Naive thymus-derived CD4-positive, alpha-beta T cell (primary cell): Measurements from ENCODE around the gene TTC39C. TPM values are rescaled to one million over a fixed set of nuclear protein-coding genes. Genes with fewer than 3 reads are reported as not detected.

Experiments used
- ATAC-seq: fragments of 150-1000 bp; cut with Tn5 transposase; 2 replicates; pipeline ENCODE4 v1.10.0; 2021; ENCODE audit warnings: mild to moderate bottlenecking, moderate library complexity
- CTCF ChIA-PET: fragments of 350-600 bp; sonication (Branson Sonifier 250); formaldehyde crosslinking; loops from one replicate; lab custom pipeline; 2021; ENCODE audit warnings: antibody characterized with exemption; lab: Charles Lee
- POLR2A ChIA-PET: fragments of 350-600 bp; sonication (Branson Sonifier 250); formaldehyde crosslinking; loops from one replicate; lab custom pipeline; 2021; ENCODE audit warnings: antibody characterized with exemption, inconsistent platforms; lab: Charles Lee
- DNase-seq, 9 donors: peaks; one replicate each; pipeline versions ENCODE4 v3.0.0 to v3.0.0-alpha.2; 2020 to 2022; ENCODE audit warnings: mixed read lengths in 1 of 9
- H3K27ac ChIP-seq: one replicate; pipeline ENCODE4 v1.7.0; 2013; ENCODE audit warnings: mild to moderate bottlenecking, low read depth, low read length, moderate library complexity
- H3K27me3 ChIP-seq, 2 donors: one replicate each; pipeline ENCODE4 v1.7.0; 2013; ENCODE audit warnings: low read length in 2 of 2, mild to moderate bottlenecking in 2 of 2, moderate library complexity in 2 of 2; ENCODE audit not compliant: control insufficient read depth in 2 of 2, insufficient read depth in 2 of 2
- H3K36me3 ChIP-seq, 3 experiments: 1 replicate in 2 of 3; 2 replicates in 1 of 3; pipeline ENCODE4 v1.7.0; 2013; ENCODE audit warnings: low read length in 3 of 3, mild to moderate bottlenecking in 3 of 3, moderate library complexity in 1 of 3; ENCODE audit not compliant: insufficient read depth in 3 of 3, control insufficient read depth in 2 of 3
- H3K4me1 ChIP-seq, 2 donors: one replicate each; pipeline ENCODE4 v1.7.0; 2013; ENCODE audit warnings: low read length in 2 of 2, mild to moderate bottlenecking in 2 of 2, moderate library complexity in 1 of 2; ENCODE audit not compliant: control insufficient read depth in 2 of 2, insufficient read depth in 2 of 2
- H3K4me3 ChIP-seq: 2 replicates; pipeline ENCODE4 v1.7.0; 2013; ENCODE audit warnings: mild to moderate bottlenecking, low read length
- H3K9me3 ChIP-seq, 3 experiments: 1 replicate in 2 of 3; 2 replicates in 1 of 3; pipeline ENCODE4 v1.7.0; 2013; ENCODE audit warnings: low read length in 3 of 3; ENCODE audit not compliant: control insufficient read depth in 2 of 3
- H3K27ac Mint-ChIP-seq, 9 donors: one replicate each; pipeline ENCODE4 v1.8.0; 2020 to 2022; ENCODE audit warnings: mixed read lengths in 9 of 9, mild to moderate bottlenecking in 8 of 9, moderate library complexity in 5 of 9, inconsistent platforms in 2 of 9
- H3K27me3 Mint-ChIP-seq, 5 donors: one replicate each; pipeline ENCODE4 v1.8.0; 2021 to 2022; ENCODE audit warnings: mixed read lengths in 5 of 5, mild to moderate bottlenecking in 1 of 5
- H3K36me3 Mint-ChIP-seq, 5 donors: one replicate each; pipeline ENCODE4 v1.8.0; 2020 to 2022; ENCODE audit warnings: mixed read lengths in 5 of 5, mild to moderate bottlenecking in 3 of 5, inconsistent platforms in 1 of 5
- H3K4me1 Mint-ChIP-seq, 7 donors: one replicate each; pipeline ENCODE4 v1.8.0; 2020 to 2022; ENCODE audit warnings: mixed read lengths in 7 of 7, mild to moderate bottlenecking in 3 of 7, inconsistent platforms in 1 of 7
- H3K4me3 Mint-ChIP-seq, 10 donors: one replicate each; pipeline ENCODE4 v1.8.0; 2020 to 2022; ENCODE audit warnings: mild to moderate bottlenecking in 10 of 10, mixed read lengths in 10 of 10, moderate library complexity in 6 of 10, inconsistent platforms in 2 of 10
- H3K9me3 Mint-ChIP-seq, 11 donors: one replicate each; pipeline ENCODE4 v1.8.0; 2020 to 2022; ENCODE audit warnings: mixed read lengths in 11 of 11, mild to moderate bottlenecking in 4 of 11, inconsistent platforms in 1 of 11, moderate library complexity in 1 of 11
- intact Hi-C, 2 donors: fragments of 100-400 bp; cut with micrococcal nuclease; formaldehyde crosslinking; loops; one replicate each; pipeline ENCODE4 v1.15.1; 2023
- polyA plus RNA-seq, 2 donors: library from polyadenylated mRNA; unstranded; fragments of 300-500 nt; fragmentation: Illumina TruSeq; gene quantifications; one replicate each; pipeline ENCODE4 v1.2.3, GENCODE V29; 2021
- total RNA-seq, 6 experiments: library from RNA in 5 of 6; stranded (reverse) in 5 of 6; gene quantifications; 1 replicate in 5 of 6; 2 replicates in 1 of 6; pipeline ENCODE4 v1.2.3 and lab custom pipeline; 2021 to 2026

TTC39C gene
- total and polyA plus RNA-seq, 7 experiments from 2014 or later = 51.4 to 98.8 (median 87.7) TPM

DNA sequence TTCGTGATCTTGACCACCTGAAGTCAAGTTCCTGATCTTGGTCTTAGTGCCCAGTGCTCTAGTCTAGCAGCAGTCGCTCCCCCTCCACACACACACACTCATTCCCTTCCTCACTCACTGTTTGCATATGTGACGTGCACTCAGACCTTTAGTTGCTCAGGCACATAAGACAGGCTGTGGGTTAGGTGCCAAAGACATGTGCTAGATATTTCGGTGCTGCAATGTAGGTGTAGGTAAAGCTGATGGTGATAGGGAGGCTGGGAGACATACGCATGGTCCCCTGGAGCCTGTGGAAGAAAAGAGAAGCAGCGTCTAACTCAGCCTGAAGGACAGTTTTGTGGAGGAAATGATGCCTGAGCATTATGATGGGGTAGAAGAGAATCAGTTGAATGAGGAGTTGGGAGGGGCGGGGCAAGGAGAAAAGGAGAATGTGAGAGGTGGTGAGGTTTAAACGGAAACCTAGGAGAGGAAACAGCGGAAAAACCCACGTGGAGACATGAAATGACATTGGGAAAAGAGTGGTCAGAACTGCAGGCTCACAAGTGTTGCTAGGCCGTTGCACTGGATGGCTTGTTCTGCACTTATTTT, 3.8 kb downstream of the TTC39C start:
- DNase-seq (no peak), ATAC-seq (no peak)
- peak overlapping the region; percentile 63 to 97 (median 75) for H3K4me3 Mint-ChIP-seq
- peaks cover 68 to 84% (median 74%) of the 10 kb centered on the region in 7 donors for H3K4me1 Mint-ChIP-seq
- CTCF ChIA-PET = no interaction called here
- POLR2A ChIA-PET = interaction anchor here (1.2 kb wide), 1 partner anchor 11 kb away, joined by 3 read pairs; no protein-coding TSS in a partner anchor
- intact Hi-C loops = loop anchor here (2.0 to 10.0 kb wide), 8 partner anchors 34 to 954 kb away; no protein-coding TSS in a partner anchor
- H3K36me3 Mint-ChIP-seq = peaks cover 0 to 47% (median 18%) of the 10 kb centered on the region in 5 donors
- H3K36me3 ChIP-seq = peaks cover 0 to 18% (median 0%) of the 10 kb centered on the region in 3 experiments
- H3K27me3 ChIP-seq = no peaks in the 10 kb centered on the region
- peak overlapping the region; percentile 32 for H3K4me3 ChIP-seq
- no peaks in the 10 kb centered on the region for H3K9me3 ChIP-seq
- H3K27ac ChIP-seq = peak overlapping the region; percentile 53
- peak overlapping the region; percentile 58 to 95 (median 89) for H3K27ac Mint-ChIP-seq
- no peaks in the 10 kb centered on the region for H3K9me3 Mint-ChIP-seq
- H3K4me1 ChIP-seq = peaks cover 76 to 80% of the 10 kb centered on the region in 2 donors
- H3K27me3 Mint-ChIP-seq = no peaks in the 10 kb centered on the region

GRCh38 chr18:24019641-24020331, 5.2 kb downstream of the TTC39C start:
- no peaks in the 10 kb centered on the region for H3K9me3 Mint-ChIP-seq
- H3K27ac ChIP-seq = peak overlapping the region; percentile 53
- H3K9me3 ChIP-seq = no peaks in the 10 kb centered on the region
- ChIA-PET POLR2A (no interaction called here), CTCF (no interaction called here)
- H3K36me3 ChIP-seq = peaks cover 0 to 19% (median 0%) of the 10 kb centered on the region in 3 experiments
- H3K4me1 ChIP-seq = peaks cover 79 to 84% of the 10 kb centered on the region in 2 donors
- intact Hi-C loops = loop anchor here (1.0 to 10.0 kb wide), 11 partner anchors 8 to 955 kb away; no protein-coding TSS in a partner anchor
- H3K4me1 Mint-ChIP-seq = peaks cover 76 to 93% (median 86%) of the 10 kb centered on the region in 7 donors
- H3K27ac Mint-ChIP-seq = peak overlapping the region; percentile 75 to 97 (median 93)
- peak; percentile 76 for ATAC-seq
- H3K4me3 Mint-ChIP-seq = peak overlapping the region; percentile 63 to 97 (median 80)
- H3K27me3 Mint-ChIP-seq = no peaks in the 10 kb centered on the region
- peaks cover 0 to 53% (median 24%) of the 10 kb centered on the region in 5 donors for H3K36me3 Mint-ChIP-seq
- peak in 8 of 9 donors; percentile 53 to 74 (median 62) for DNase-seq
- no peaks in the 10 kb centered on the region for H3K27me3 ChIP-seq
- H3K4me3 ChIP-seq = peak overlapping the region; percentile 32

DNA sequence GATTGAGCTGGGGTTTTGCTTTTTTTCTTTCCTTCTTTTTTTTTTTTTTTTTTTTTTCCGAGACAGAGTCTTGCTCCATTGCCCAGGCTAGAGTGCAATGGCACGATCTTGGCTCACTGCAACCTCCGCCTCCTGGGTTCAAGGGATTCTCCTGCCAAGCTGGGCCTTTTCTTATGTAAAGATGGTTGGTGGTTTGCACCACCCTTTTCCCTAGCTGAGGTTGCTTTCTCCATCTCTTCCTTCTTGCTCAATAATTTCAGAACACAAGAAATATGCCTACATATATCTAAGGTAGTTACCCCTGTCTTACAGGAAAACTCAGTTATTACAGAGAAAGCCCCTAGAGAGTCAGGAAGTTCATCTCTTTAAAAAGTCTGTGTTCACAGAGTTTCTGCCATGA, 7.0 kb downstream of the TTC39C start:
- intact Hi-C loops = no loop called here
- Mint-ChIP-seq H3K27ac (peak overlapping the region; percentile 24 to 93 (median 58)), H3K36me3 (peaks cover 0 to 51% (median 24%) of the 10 kb centered on the region in 5 donors), H3K9me3 (no peaks in the 10 kb centered on the region), H3K4me3 (peak overlapping the region; percentile 11 to 97 (median 60)), H3K4me1 (peaks cover 76 to 100% (median 97%) of the 10 kb centered on the region in 7 donors), H3K27me3 (no peaks in the 10 kb centered on the region)
- Histone ChIP-seq H3K27ac (no peak overlapping the region), H3K27me3 (no peaks in the 10 kb centered on the region), H3K4me3 (no peak overlapping the region), H3K36me3 (peaks cover 0 to 14% (median 6%) of the 10 kb centered on the region in 3 experiments), H3K9me3 (no peaks in the 10 kb centered on the region), H3K4me1 (peaks cover 92 to 96% of the 10 kb centered on the region in 2 donors)
- ATAC-seq (no peak), DNase-seq (no peak)
- POLR2A ChIA-PET = interaction anchor here (1.2 kb wide), 1 partner anchor 11 kb away, joined by 3 read pairs; no protein-coding TSS in a partner anchor
- CTCF ChIA-PET = no interaction called here

DNA sequence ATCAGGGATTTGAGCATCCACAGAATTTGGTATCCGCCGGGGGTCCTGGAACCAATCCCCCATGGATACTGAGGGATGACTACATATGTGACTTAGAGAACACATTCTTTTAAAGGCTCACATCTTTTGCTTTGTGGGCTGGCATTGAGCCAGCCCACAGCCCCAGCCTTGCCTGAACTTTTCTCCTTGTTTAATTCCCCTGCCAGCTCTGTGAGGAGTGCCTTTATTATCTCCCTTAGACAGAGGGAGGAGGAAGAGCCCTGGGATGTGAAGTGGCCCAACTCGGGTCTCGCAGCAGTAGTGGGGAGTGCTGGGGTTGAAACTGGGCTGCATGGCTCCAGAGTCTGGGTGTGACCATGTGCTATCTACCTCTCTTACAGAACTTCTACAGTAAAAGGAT, 7.6 kb downstream of the TTC39C start:
- H3K27ac Mint-ChIP-seq = peak overlapping the region in 6 of 9 donors; percentile 20 to 80 (median 38)
- intact Hi-C loops = no loop called here
- CTCF ChIA-PET = no interaction called here

DNA sequence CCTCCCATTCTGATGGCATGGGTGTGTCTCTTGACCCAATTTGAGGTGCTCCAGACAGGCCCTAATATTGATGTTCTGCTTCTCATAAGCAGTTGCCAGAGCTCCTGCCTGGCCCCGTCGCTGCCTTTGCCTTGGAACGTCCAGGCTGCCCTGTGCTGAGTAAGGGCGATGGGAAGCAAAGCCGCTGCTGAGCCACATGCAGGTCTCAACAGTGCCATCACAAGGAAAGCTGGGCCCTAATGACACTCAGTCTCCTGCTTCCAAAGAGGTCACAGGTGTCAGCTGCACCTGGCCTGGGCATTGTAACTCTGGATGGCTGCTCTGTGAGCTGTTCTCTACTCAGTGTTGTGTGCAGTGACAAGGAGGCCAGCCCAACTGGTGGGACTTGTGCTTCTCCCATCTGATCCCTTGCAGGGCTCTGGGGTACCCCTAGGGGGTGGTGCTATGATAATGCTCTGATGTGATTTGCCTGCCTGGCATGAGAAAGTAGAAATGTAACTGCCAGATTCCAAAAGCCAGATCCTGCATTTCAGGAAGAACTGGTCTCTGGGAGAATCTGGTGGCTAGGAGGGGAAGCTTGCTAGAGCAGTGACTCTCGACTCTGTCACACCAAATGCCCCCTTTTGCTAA, 8.7 kb downstream of the TTC39C start:
- Histone ChIP-seq H3K4me3 (no peak overlapping the region), H3K27ac (no peak overlapping the region), H3K27me3 (no peaks in the 10 kb centered on the region), H3K4me1 (peaks cover 86 to 87% of the 10 kb centered on the region in 2 donors), H3K9me3 (no peaks in the 10 kb centered on the region), H3K36me3 (peaks cover 0 to 14% (median 8%) of the 10 kb centered on the region in 3 experiments)
- Mint-ChIP-seq H3K27me3 (no peaks in the 10 kb centered on the region), H3K4me3 (peak overlapping the region in 7 of 10 donors; percentile 11 to 97 (median 39)), H3K4me1 (peaks cover 79 to 100% (median 97%) of the 10 kb centered on the region in 7 donors), H3K27ac (peak overlapping the region in 3 of 9 donors; percentile 17 to 80 (median 62)), H3K9me3 (no peaks in the 10 kb centered on the region), H3K36me3 (peaks cover 0 to 48% (median 27%) of the 10 kb centered on the region in 5 donors)
- intact Hi-C loops = no loop called here
- ChIA-PET CTCF (interaction anchor here (1.0 kb wide), 1 partner anchor 25 kb away, joined by 3 read pairs; no protein-coding TSS in a partner anchor), POLR2A (interaction anchor here (0.8 to 1.4 kb wide), 3 partner anchors 9 to 102 kb away, joined by 3 to 4 read pairs (median 3); no protein-coding TSS in a partner anchor)
- no peak for ATAC-seq
- DNase-seq = no peak

More for the DNA sequence above, 7.6 kb downstream of the TTC39C start:
- POLR2A ChIA-PET = interaction anchor here (1.2 kb wide), 1 partner anchor 11 kb away, joined by 3 read pairs; no protein-coding TSS in a partner anchor
- no peak for DNase-seq
- H3K27ac ChIP-seq = no peak overlapping the region
- no peak overlapping the region for H3K4me3 ChIP-seq
- no peaks in the 10 kb centered on the region for H3K9me3 Mint-ChIP-seq
- H3K4me1 ChIP-seq = peaks cover 89 to 96% of the 10 kb centered on the region in 2 donors
- ATAC-seq = no peak
- peak overlapping the region in 9 of 10 donors; percentile 7 to 97 (median 58) for H3K4me3 Mint-ChIP-seq
- H3K36me3 Mint-ChIP-seq = peaks cover 0 to 47% (median 27%) of the 10 kb centered on the region in 5 donors
- no peaks in the 10 kb centered on the region for H3K27me3 ChIP-seq
- peaks cover 0 to 14% (median 8%) of the 10 kb centered on the region in 3 experiments for H3K36me3 ChIP-seq
- peaks cover 75 to 100% (median 97%) of the 10 kb centered on the region in 7 donors for H3K4me1 Mint-ChIP-seq
- H3K27me3 Mint-ChIP-seq = no peaks in the 10 kb centered on the region
- no peaks in the 10 kb centered on the region for H3K9me3 ChIP-seq

DNA sequence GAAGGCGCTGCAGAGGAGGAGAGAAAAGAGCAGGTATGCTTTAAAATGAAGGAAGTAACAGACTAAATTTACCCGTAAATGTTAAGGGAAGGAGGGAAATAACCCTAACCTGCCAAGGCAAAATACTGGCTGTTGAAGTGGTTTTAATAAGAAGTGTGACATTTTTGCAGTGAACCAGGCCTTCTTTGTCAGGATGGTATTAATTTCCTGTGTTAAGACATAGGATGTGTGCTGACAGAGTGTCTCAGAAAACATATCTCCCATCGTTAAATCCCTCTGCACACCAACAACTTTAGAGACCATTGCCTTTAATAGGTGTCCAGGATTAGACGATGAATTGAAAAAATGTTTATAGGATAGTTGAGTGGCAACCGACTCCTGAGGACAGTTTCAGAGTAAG, 9.9 kb downstream of the TTC39C start:
- no peak overlapping the region for H3K4me3 ChIP-seq
- Mint-ChIP-seq H3K4me1 (peaks cover 77 to 98% (median 94%) of the 10 kb centered on the region in 7 donors), H3K27me3 (no peaks in the 10 kb centered on the region), H3K9me3 (no peaks in the 10 kb centered on the region), H3K36me3 (peaks cover 0 to 45% (median 27%) of the 10 kb centered on the region in 5 donors), H3K27ac (peak overlapping the region in 4 of 9 donors; percentile 3 to 72 (median 56)), H3K4me3 (peak overlapping the region in 9 of 10 donors; percentile 4 to 97 (median 22))
- no peak for ATAC-seq
- intact Hi-C loops = no loop called here
- ChIA-PET CTCF (no interaction called here), POLR2A (no interaction called here)
- H3K27ac ChIP-seq = no peak overlapping the region
- DNase-seq = no peak
- H3K4me1 ChIP-seq = peaks cover 76% of the 10 kb centered on the region in 2 donors
- no peaks in the 10 kb centered on the region for H3K27me3 ChIP-seq
- H3K9me3 ChIP-seq = no peaks in the 10 kb centered on the region
- H3K36me3 ChIP-seq = peaks cover 0 to 14% (median 8%) of the 10 kb centered on the region in 3 experiments
